ENCODE data around the gene GMEB2. TPM values are rescaled to one million over a fixed set of nuclear protein-coding genes. Genes with fewer than 3 reads are reported as not detected.

GMEB2 gene
- total RNA-seq, 1 experiment from 2014 or later: 19.7 TPM

GRCh38 chr20:63543131-63543530, 83.8 kb downstream of the GMEB2 start:
- in situ Hi-C loops (cut with HindIII; ENCODE audit: low sequenced_read_pairs): no loop called here
- no peak for DNase-seq (ENCODE audit: low spot score)

- in situ Hi-C loops (cut with HindIII; ENCODE audit: low sequenced_read_pairs): no loop called here
- no peak for DNase-seq (ENCODE audit: low spot score)
Observed at GRCh38 chr20:63542696-63543095, 84.2 kb downstream of the GMEB2 start.

- in situ Hi-C loops (cut with HindIII; ENCODE audit: low sequenced_read_pairs): no loop called here
- no peak for DNase-seq (ENCODE audit: low spot score)
Observed at GRCh38 chr20:63542031-63542559, 84.8 kb downstream of the GMEB2 start.

- in situ Hi-C loops (cut with HindIII; ENCODE audit: low sequenced_read_pairs): no loop called here
- no peak for DNase-seq (ENCODE audit: low spot score)
Observed at GRCh38 chr20:63541371-63541770, 85.5 kb downstream of the GMEB2 start.

GRCh38 chr20:63540417-63541186, 86.3 kb downstream of the GMEB2 start:
- in situ Hi-C loops (cut with HindIII; ENCODE audit: low sequenced_read_pairs): no loop called here
- DNase-seq (ENCODE audit: low spot score): peak; percentile 50

GRCh38 chr20:63539441-63540370, 87.2 kb downstream of the GMEB2 start:
- in situ Hi-C loops (cut with HindIII; ENCODE audit: low sequenced_read_pairs): no loop called here
- DNase-seq (ENCODE audit: low spot score): no peak

- in situ Hi-C loops (cut with HindIII; ENCODE audit: low sequenced_read_pairs): no loop called here
- DNase-seq (ENCODE audit: low spot score): no peak
Observed at GRCh38 chr20:63539092-63539430, 87.8 kb downstream of the GMEB2 start.

GRCh38 chr20:63538204-63539091, 88.5 kb downstream of the GMEB2 start:
- no peak for DNase-seq (ENCODE audit: low spot score)
- in situ Hi-C loops (cut with HindIII; ENCODE audit: low sequenced_read_pairs): no loop called here

Other genes starting within 250 kb of the GMEB2 start
- 133 and 160 TPM in 2 replicates for gene KCNQ2, start 154.4 kb downstream of the GMEB2 start, total RNA-seq (2014; rRNA removed; shearing (Covaris generic))
- gene EEF1A2, start 128.0 kb downstream of the GMEB2 start, total RNA-seq (2014; rRNA removed; shearing (Covaris generic)): 47.5 and 58.1 TPM in 2 replicates
- gene PPDPF, start 106.3 kb downstream of the GMEB2 start, total RNA-seq (2014; rRNA removed; shearing (Covaris generic)): 31.9 and 38.0 TPM in 2 replicates
- gene PTK6, start 89.7 kb downstream of the GMEB2 start, total RNA-seq (2014; rRNA removed; shearing (Covaris generic)): 0.10 TPM in 1 of 2 replicates, not detected in the other
- gene SRMS, start 79.4 kb downstream of the GMEB2 start, total RNA-seq (2014; rRNA removed; shearing (Covaris generic)): not detected in 2 replicates
- 0.86 and 1.4 TPM in 2 replicates for gene FNDC11, start 72.9 kb downstream of the GMEB2 start, total RNA-seq (2014; rRNA removed; shearing (Covaris generic))
- gene HELZ2, start 52.9 kb downstream of the GMEB2 start, total RNA-seq (2014; rRNA removed; shearing (Covaris generic)): 10.1 and 14.3 TPM in 2 replicates
- 179 and 180 TPM in 2 replicates for gene STMN3, start 26.3 kb upstream of the GMEB2 start, total RNA-seq (2014; rRNA removed; shearing (Covaris generic))
- gene RTEL1, start 31.2 kb upstream of the GMEB2 start, total RNA-seq (2014; rRNA removed; shearing (Covaris generic)): 18.5 and 18.7 TPM in 2 replicates
- not detected in 2 replicates for gene TNFRSF6B, start 69.6 kb upstream of the GMEB2 start, total RNA-seq (2014; rRNA removed; shearing (Covaris generic))
- 33.0 and 36.7 TPM in 2 replicates for gene ARFRP1, start 80.9 kb upstream of the GMEB2 start, total RNA-seq (2014; rRNA removed; shearing (Covaris generic))
- 49.4 and 52.7 TPM in 2 replicates for gene ZGPAT, start 80.9 kb upstream of the GMEB2 start, total RNA-seq (2014; rRNA removed; shearing (Covaris generic))
- 12.6 and 15.1 TPM in 2 replicates for gene LIME1, start 109.6 kb upstream of the GMEB2 start, total RNA-seq (2014; rRNA removed; shearing (Covaris generic))
- gene SLC2A4RG, start 112.7 kb upstream of the GMEB2 start, total RNA-seq (2014; rRNA removed; shearing (Covaris generic)): 71.8 and 118 TPM in 2 replicates
- gene ZBTB46, start 204.2 kb upstream of the GMEB2 start, total RNA-seq (2014; rRNA removed; shearing (Covaris generic)): 39.7 and 42.5 TPM in 2 replicates
- gene ABHD16B, start 234.4 kb upstream of the GMEB2 start, total RNA-seq (2014; rRNA removed; shearing (Covaris generic)): 0.74 TPM in 1 of 2 replicates, not detected in the other
- 129 and 141 TPM in 2 replicates for gene TPD52L2, start 238.2 kb upstream of the GMEB2 start, total RNA-seq (2014; rRNA removed; shearing (Covaris generic))

All from G401 (cell line).